GM12891 (cell line): Measurements from ENCODE around the gene VPS33A.

ENCODE experiments used
- POLR2A ChIP-seq: IDR thresholded peaks from 2 replicates; pipeline ENCODE4 v1.6.1; 2011; ENCODE audit warnings: low read depth, low read length, control low read depth
- POLR2AphosphoS5 ChIP-seq: IDR thresholded peaks from 2 replicates; pipeline ENCODE4 v1.6.1; 2011; ENCODE audit warnings: low read depth, low read length, control low read depth
- TAF1 ChIP-seq: IDR thresholded peaks from 2 replicates; pipeline ENCODE4 v1.6.1; 2011; ENCODE audit warnings: low read depth, low read length, control low read depth

- TF ChIP-seq POLR2A (no peak), TAF1 (no peak), POLR2AphosphoS5 (no peak)
Observed at GRCh38 chr12:122311696-122312095, 45.4 kb upstream of the VPS33A start.
